ENCODE data around the gene NAGK. TPM values are rescaled to one million over a fixed set of nuclear protein-coding genes. Genes with fewer than 3 reads are reported as not detected.

Gene NAGK
- total and polyA plus RNA-seq, 7 donors = 31.3 to 92.8 (median 40.9) TPM

GRCh38 chr2:71070294-71071093, 2.0 kb downstream of the NAGK start:
- TF ChIP-seq CTCF (IDR thresholded peaks at IDR 0.05) = no peak
- no peak overlapping the region for H3K27ac ChIP-seq
- H3K27me3 ChIP-seq (ENCODE audit: insufficient read depth in 3 of 3, low read length in 2 of 3) = no peaks in the 10 kb centered on the region
- no peak for DNase-seq
- no peaks in the 10 kb centered on the region for H3K9me3 ChIP-seq
- peaks cover 6 to 48% of the 10 kb centered on the region in 2 donors for H3K36me3 ChIP-seq (ENCODE audit: insufficient read depth in 1 of 2, low read depth in 1 of 2)
- H3K4me1 ChIP-seq = peaks cover 21% of the 10 kb centered on the region
- intact Hi-C loops (cut with DNase I) = loop anchor here in 1 of 2 donors (5.0 kb wide), 1 partner anchor 57 kb away; no protein-coding TSS in a partner anchor
- no peak for ATAC-seq
- H3K4me3 ChIP-seq = peak overlapping the region; percentile 78
- WGBS, 3 donors = 55 to 59% (median 56%) methylated on average over 10 of the region's 10 CpGs

DNA sequence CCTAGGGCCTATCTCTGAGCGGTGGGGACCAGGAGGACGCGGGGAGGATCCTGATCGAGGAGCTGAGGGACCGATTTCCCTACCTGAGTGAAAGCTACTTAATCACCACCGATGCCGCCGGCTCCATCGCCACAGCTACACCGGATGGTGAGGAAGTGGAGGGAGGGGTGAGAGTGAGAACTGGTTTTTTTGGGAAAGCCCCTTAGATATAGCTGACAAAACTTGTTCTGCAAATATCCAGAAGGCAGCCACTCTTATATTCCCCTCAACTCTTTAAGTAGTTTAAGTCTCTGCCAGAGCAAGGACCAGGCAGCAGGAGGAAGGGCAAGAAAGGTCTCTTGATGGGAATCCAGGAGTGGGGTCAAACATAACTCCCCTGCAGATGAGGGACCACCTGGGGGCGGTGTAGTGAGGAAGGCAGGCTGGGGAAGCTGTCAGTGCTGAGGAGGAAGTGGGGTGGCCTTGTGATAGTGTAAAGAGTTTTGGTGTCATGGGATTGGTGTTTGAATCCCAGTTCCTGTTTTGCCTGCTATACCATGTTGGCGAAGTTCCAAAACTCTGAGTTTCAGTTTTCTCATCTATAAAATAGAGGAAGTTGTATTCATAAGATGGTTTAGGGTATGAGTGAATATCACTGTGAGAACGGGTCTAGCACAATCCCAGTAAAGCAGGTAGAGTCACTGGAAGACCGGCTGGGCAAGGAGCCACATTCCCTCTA, 3.4 kb downstream of the NAGK start:
- intact Hi-C loops (cut with DNase I) = loop anchor here in 1 of 2 donors (5.0 kb wide), 1 partner anchor 55 kb away; no protein-coding TSS in a partner anchor
- no peaks in the 10 kb centered on the region for H3K27me3 ChIP-seq (ENCODE audit: insufficient read depth in 3 of 3, low read length in 2 of 3)
- H3K4me1 ChIP-seq = peaks cover 21% of the 10 kb centered on the region

GRCh38 chr2:71072492-71072891, 4.0 kb downstream of the NAGK start:
- TF ChIP-seq CTCF (IDR thresholded peaks at IDR 0.05) = no peak
- 94 to 97% (median 96%) methylated on average over 4 of the region's 4 CpGs for WGBS, 3 donors
- H3K27me3 ChIP-seq (ENCODE audit: insufficient read depth in 3 of 3, low read length in 2 of 3) = no peaks in the 10 kb centered on the region
- ATAC-seq (no peak), DNase-seq (no peak)
- no peak overlapping the region for H3K27ac ChIP-seq
- no peaks in the 10 kb centered on the region for H3K9me3 ChIP-seq
- peaks cover 15% of the 10 kb centered on the region for H3K4me1 ChIP-seq
- H3K36me3 ChIP-seq (ENCODE audit: insufficient read depth in 1 of 2, low read depth in 1 of 2) = peaks cover 6 to 68% of the 10 kb centered on the region in 2 donors
- H3K4me3 ChIP-seq = no peak overlapping the region
- intact Hi-C loops (cut with DNase I) = loop anchor here in 1 of 2 donors (5.0 kb wide), 1 partner anchor 55 kb away; no protein-coding TSS in a partner anchor

More for the DNA sequence above, 3.4 kb downstream of the NAGK start:
- no peak overlapping the region for H3K4me3 ChIP-seq
- H3K27ac ChIP-seq = no peak overlapping the region
- ATAC-seq (no peak), DNase-seq (no peak)
- H3K9me3 ChIP-seq = no peaks in the 10 kb centered on the region
- 75 to 83% (median 80%) methylated on average over 14 of the region's 14 CpGs for WGBS, 3 donors
- peaks cover 6 to 61% of the 10 kb centered on the region in 2 donors for H3K36me3 ChIP-seq (ENCODE audit: insufficient read depth in 1 of 2, low read depth in 1 of 2)
- no peak for TF ChIP-seq CTCF (IDR thresholded peaks at IDR 0.05)

GRCh38 chr2:71073475-71073874, 5.0 kb downstream of the NAGK start:
- H3K4me1 ChIP-seq = peaks cover 15% of the 10 kb centered on the region
- no peak for ATAC-seq

More at GRCh38 chr2:71073475-71073874, 5.0 kb downstream of the NAGK start:
- H3K9me3 ChIP-seq = no peaks in the 10 kb centered on the region
- TF ChIP-seq CTCF (IDR thresholded peaks at IDR 0.05) = no peak
- no peak overlapping the region for H3K4me3 ChIP-seq
- WGBS, 3 donors = 93 to 98% (median 98%) methylated on average over 8 of the region's 8 CpGs
- DNase-seq = no peak
- H3K27me3 ChIP-seq (ENCODE audit: insufficient read depth in 3 of 3, low read length in 2 of 3) = no peaks in the 10 kb centered on the region
- intact Hi-C loops (cut with DNase I) = loop anchor here in 1 of 2 donors (5.0 kb wide), 1 partner anchor 54 kb away; no protein-coding TSS in a partner anchor
- H3K36me3 ChIP-seq (ENCODE audit: insufficient read depth in 1 of 2, low read depth in 1 of 2) = peaks cover 6 to 77% of the 10 kb centered on the region in 2 donors
- no peak overlapping the region for H3K27ac ChIP-seq

Data from psoas muscle (tissue), 8 donors.